Endodermal cell (in vitro differentiated cells): ENCODE results near the gene RBM6. TPM values are rescaled to one million over a fixed set of nuclear protein-coding genes. Genes with fewer than 3 reads are reported as not detected.
A peak's percentile ranks its signal among the peaks of the same experiment; 100 is the strongest.

Source experiments
- DNase-seq: peaks from one replicate; pipeline ENCODE4 v3.0.0-alpha.2; 2017
- H3K27ac ChIP-seq: 2 replicates; pipeline ENCODE4 v1.5.1; 2013; ENCODE audit warnings: mild to moderate bottlenecking, low read depth, low read length, moderate library complexity
- H3K27me3 ChIP-seq: 2 replicates; pipeline ENCODE4 v1.6.1; 2013; ENCODE audit warnings: mild to moderate bottlenecking, low read length, moderate library complexity; ENCODE audit not compliant: insufficient read depth, control insufficient read depth, poor library complexity, severe bottlenecking
- H3K36me3 ChIP-seq: 2 replicates; pipeline ENCODE4 v1.7.0; 2013; ENCODE audit warnings: mild to moderate bottlenecking, low read length, moderate library complexity; ENCODE audit not compliant: control insufficient read depth, insufficient read depth
- H3K4me1 ChIP-seq: one replicate; pipeline ENCODE4 v1.7.0; 2013; ENCODE audit warnings: low read length; ENCODE audit not compliant: control insufficient read depth, insufficient read depth
- H3K4me3 ChIP-seq: 2 replicates; pipeline ENCODE4 v1.5.1; 2013; ENCODE audit warnings: mild to moderate bottlenecking, low read length, moderate library complexity
- H3K9ac ChIP-seq: 2 replicates; pipeline ENCODE4 v1.6.1; 2013; ENCODE audit warnings: mild to moderate bottlenecking, low read length, moderate library complexity; ENCODE audit not compliant: poor library complexity, severe bottlenecking; ENCODE audit errors: extremely low read depth
- H3K9me3 ChIP-seq: 2 replicates; pipeline ENCODE4 v1.6.1; 2013; ENCODE audit warnings: mild to moderate bottlenecking, low read length, moderate library complexity; ENCODE audit not compliant: control insufficient read depth
- H3K27ac Mint-ChIP-seq: 2 replicates; pipeline ENCODE4 v1.8.0; 2020; ENCODE audit warnings: mixed read lengths
- H3K27me3 Mint-ChIP-seq: 2 replicates; pipeline ENCODE4 v1.8.0; 2021; ENCODE audit warnings: mild to moderate bottlenecking, mixed read lengths; ENCODE audit not compliant: insufficient read depth
- H3K36me3 Mint-ChIP-seq: 2 replicates; pipeline ENCODE4 v1.8.0; 2020; ENCODE audit warnings: low read depth, mixed read lengths
- H3K4me1 Mint-ChIP-seq: 2 replicates; pipeline ENCODE4 v1.8.0; 2020; ENCODE audit warnings: mixed read lengths
- H3K4me3 Mint-ChIP-seq: 2 replicates; pipeline ENCODE4 v1.8.0; 2020; ENCODE audit warnings: mild to moderate bottlenecking, moderate library complexity, mixed read lengths
- H3K9me3 Mint-ChIP-seq: 2 replicates; pipeline ENCODE4 v1.8.0; 2020; ENCODE audit warnings: mild to moderate bottlenecking, mixed read lengths
- WGBS, 2 experiments: methylation state at CpG; one replicate each; pipeline versions ENCODE4 v1.1.5 to v1.1.7; 2013; ENCODE audit warnings: missing lambda C conversion rate in 2 of 2, mixed read lengths in 1 of 2; ENCODE audit not compliant: insufficient coverage in 1 of 2, insufficient read length in 1 of 2; 5-methylcytosine and 5-hydroxymethylcytosine counted together
- total RNA-seq, 2 donors: library from RNA; stranded (reverse); fragmentation: NEBNext Ultra II Directional in 1 of 2; extraction: Animal tissue kit (Norgen Biotek cat#: 25700) in 1 of 2; gene quantifications; 2 replicates in 1 of 2; 3 replicates in 1 of 2; pipeline ENCODE4 v1.2.1, GENCODE V29; 2021
- TF ChIP-seq, protein P1 (sequence below): fragments of 200-600 bp; sonication (generic); conservative IDR thresholded peaks from 2 replicates; pipeline ENCODE4 v1.5.0; 2021; ENCODE audit warnings: antibody characterized with exemption, mild to moderate bottlenecking

Gene RBM6
- total RNA-seq, 2 donors from 2014 or later = 116 to 168 TPM

DNA sequence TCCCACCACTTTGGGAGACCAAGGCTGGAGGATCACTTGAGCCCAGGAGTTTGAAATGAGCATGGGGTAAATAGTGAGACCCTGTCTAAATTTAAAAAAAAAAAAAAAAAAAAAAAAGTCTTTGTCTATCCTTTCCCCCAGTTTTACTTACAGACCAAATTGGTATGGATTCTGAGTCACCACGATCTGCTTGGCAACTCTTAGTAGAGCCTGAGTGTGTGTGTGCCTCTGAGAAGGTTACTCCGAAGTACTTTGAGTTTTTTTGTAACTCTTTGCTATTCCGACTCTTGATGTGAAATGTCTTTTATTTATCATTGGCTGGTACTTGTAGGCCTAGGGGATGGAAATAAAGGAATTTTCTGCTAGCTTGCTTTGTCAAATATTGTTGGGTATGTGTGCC is 63.3 kb downstream of the RBM6 start:
- H3K36me3 Mint-ChIP-seq = peaks cover 53% of the 10 kb centered on the region
- Histone ChIP-seq H3K27me3 (no peaks in the 10 kb centered on the region), H3K36me3 (peaks cover 46% of the 10 kb centered on the region), H3K9me3 (no peaks in the 10 kb centered on the region), H3K4me3 (no peak overlapping the region), H3K4me1 (no peaks in the 10 kb centered on the region), H3K9ac (no peak overlapping the region), H3K27ac (no peak overlapping the region)
- H3K9me3 Mint-ChIP-seq = peaks cover 2% of the 10 kb centered on the region
- no peak for DNase-seq
- no peaks in the 10 kb centered on the region for H3K27me3 Mint-ChIP-seq
- peak overlapping the region; percentile 1 for H3K27ac Mint-ChIP-seq
- 90 to 93% methylated on average over 2 to 3 of the region's 3 CpGs for WGBS, 2 experiments
- no peak overlapping the region for H3K4me3 Mint-ChIP-seq
- peaks cover 8% of the 10 kb centered on the region for H3K4me1 Mint-ChIP-seq
- TF ChIP-seq, protein P1, sequence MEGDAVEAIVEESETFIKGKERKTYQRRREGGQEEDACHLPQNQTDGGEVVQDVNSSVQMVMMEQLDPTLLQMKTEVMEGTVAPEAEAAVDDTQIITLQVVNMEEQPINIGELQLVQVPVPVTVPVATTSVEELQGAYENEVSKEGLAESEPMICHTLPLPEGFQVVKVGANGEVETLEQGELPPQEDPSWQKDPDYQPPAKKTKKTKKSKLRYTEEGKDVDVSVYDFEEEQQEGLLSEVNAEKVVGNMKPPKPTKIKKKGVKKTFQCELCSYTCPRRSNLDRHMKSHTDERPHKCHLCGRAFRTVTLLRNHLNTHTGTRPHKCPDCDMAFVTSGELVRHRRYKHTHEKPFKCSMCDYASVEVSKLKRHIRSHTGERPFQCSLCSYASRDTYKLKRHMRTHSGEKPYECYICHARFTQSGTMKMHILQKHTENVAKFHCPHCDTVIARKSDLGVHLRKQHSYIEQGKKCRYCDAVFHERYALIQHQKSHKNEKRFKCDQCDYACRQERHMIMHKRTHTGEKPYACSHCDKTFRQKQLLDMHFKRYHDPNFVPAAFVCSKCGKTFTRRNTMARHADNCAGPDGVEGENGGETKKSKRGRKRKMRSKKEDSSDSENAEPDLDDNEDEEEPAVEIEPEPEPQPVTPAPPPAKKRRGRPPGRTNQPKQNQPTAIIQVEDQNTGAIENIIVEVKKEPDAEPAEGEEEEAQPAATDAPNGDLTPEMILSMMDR = no peak

DNA sequence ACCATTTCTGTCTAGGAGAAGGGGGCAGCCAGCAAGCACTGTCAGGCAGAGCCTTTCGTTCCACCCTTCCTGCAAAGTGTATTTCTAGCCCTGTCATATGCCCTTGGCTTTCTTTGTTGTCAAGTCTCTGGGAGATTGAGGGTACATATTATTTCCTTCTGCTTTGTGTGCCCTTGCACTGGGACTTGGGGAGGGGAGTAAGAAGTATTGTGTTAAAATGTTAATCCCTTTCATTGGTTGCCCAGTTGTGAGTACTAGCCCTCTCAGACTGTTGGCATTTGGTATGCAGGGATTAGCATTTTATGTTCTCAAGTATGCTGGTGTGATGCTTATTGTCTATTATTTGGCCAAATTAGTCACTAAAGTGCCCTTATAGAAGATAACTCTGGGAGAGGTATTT is 63.9 kb downstream of the RBM6 start:
- H3K9ac ChIP-seq = no peak overlapping the region
- Mint-ChIP-seq H3K4me1 (peaks cover 8% of the 10 kb centered on the region), H3K27ac (peak overlapping the region; percentile 42), H3K4me3 (no peak overlapping the region), H3K36me3 (peaks cover 58% of the 10 kb centered on the region), H3K9me3 (peaks cover 2% of the 10 kb centered on the region), H3K27me3 (no peaks in the 10 kb centered on the region)
- TF ChIP-seq, protein P1 = no peak
- peaks cover 40% of the 10 kb centered on the region for H3K36me3 ChIP-seq
- no peaks in the 10 kb centered on the region for H3K27me3 ChIP-seq
- DNase-seq = no peak
- H3K4me3 ChIP-seq = no peak overlapping the region
- no peaks in the 10 kb centered on the region for H3K9me3 ChIP-seq
- WGBS, 2 experiments = 33 to 42% methylated on average over 1 of the region's 1 CpG
- H3K27ac ChIP-seq = peak overlapping the region; percentile 30
- H3K4me1 ChIP-seq = no peaks in the 10 kb centered on the region

DNA sequence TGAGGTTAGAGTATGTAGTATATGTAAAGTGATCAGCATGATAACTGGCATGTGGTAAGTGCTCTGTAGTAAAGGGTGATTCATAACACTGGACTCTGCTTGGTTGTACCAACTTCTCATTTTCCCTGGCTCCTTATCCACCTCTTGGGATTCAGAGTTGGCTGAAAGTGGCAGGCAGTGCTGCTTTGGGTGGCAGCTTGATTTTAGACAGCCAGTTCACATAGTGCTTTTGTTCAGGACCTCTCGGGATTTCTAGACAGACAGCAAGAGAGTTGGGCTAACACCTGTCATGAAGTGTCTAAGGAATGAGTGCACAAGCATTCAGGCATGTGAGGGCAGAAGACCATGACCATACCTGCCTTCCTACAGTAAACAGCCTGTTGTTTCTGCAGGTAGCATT is 69.0 kb downstream of the RBM6 start:
- H3K4me1 Mint-ChIP-seq = peaks cover under 1% of the 10 kb centered on the region
- peak overlapping the region; percentile 29 for H3K27ac Mint-ChIP-seq
- 88 to 100% methylated on average over 1 of the region's 1 CpG for WGBS, 2 experiments
- H3K9me3 ChIP-seq = no peaks in the 10 kb centered on the region
- no peaks in the 10 kb centered on the region for H3K9me3 Mint-ChIP-seq
- no peak overlapping the region for H3K9ac ChIP-seq
- H3K4me3 ChIP-seq = no peak overlapping the region
- H3K36me3 Mint-ChIP-seq = peaks cover 47% of the 10 kb centered on the region
- DNase-seq = no peak
- H3K27ac ChIP-seq = no peak overlapping the region
- no peaks in the 10 kb centered on the region for H3K27me3 ChIP-seq
- no peaks in the 10 kb centered on the region for H3K4me1 ChIP-seq
- TF ChIP-seq, protein P1 = no peak
- H3K4me3 Mint-ChIP-seq = no peak overlapping the region
- H3K27me3 Mint-ChIP-seq = no peaks in the 10 kb centered on the region
- H3K36me3 ChIP-seq = peaks cover 16% of the 10 kb centered on the region
